SK-N-SH (cell line): ENCODE measurements around the gene SLC43A3.

Experiments used
- EP300 ChIP-seq, 2 experiments: IDR thresholded peaks; 2 replicates each; pipeline versions ENCODE4 v1.4.0 to v1.6.1; 2012; ENCODE audit warnings: borderline replicate concordance in 1 of 2, low read depth in 1 of 2, low read length in 1 of 2
- EZH2phosphoT487 ChIP-seq: fragments of 200-600 bp; sonication (generic); IDR thresholded peaks from 2 replicates; pipeline ENCODE4 v1.6.1; 2017; ENCODE audit warnings: low read depth, mixed run types, mild to moderate bottlenecking, antibody characterized with exemption, moderate library complexity, borderline replicate concordance
- GATA2 ChIP-seq: sonication (generic); formaldehyde crosslinking; IDR thresholded peaks from 2 replicates; pipeline ENCODE4 v1.5.0; 2020; ENCODE audit warnings: mild to moderate bottlenecking, missing genetic modification reagents
- JUND ChIP-seq: IDR thresholded peaks from 2 replicates; pipeline ENCODE4 v1.4.0; 2012
- NFIC ChIP-seq: IDR thresholded peaks from 2 replicates; pipeline ENCODE4 v1.4.0; 2012; ENCODE audit warnings: borderline replicate concordance
- POLR2AphosphoS5 ChIP-seq: IDR thresholded peaks from 2 replicates; pipeline ENCODE4 v1.6.1; 2012; ENCODE audit warnings: low read depth, low read length
- RAD21 ChIP-seq: IDR thresholded peaks from 2 replicates; pipeline ENCODE4 v1.6.1; 2012; ENCODE audit warnings: mild to moderate bottlenecking, low read length
- RXRA ChIP-seq: IDR thresholded peaks from 2 replicates; pipeline ENCODE4 v1.4.0; 2012; ENCODE audit warnings: low read depth, mild to moderate bottlenecking, borderline replicate concordance
- TAF1 ChIP-seq: IDR thresholded peaks from 2 replicates; pipeline ENCODE4 v1.6.1; 2012; ENCODE audit warnings: low read depth, mild to moderate bottlenecking, low read length, moderate library complexity, borderline replicate concordance
- YY1 ChIP-seq: IDR thresholded peaks from 2 replicates; pipeline ENCODE4 v1.4.0; 2012; ENCODE audit warnings: low read depth, mild to moderate bottlenecking
- TF ChIP-seq, protein P1 (sequence below): fragments of 200-600 bp; sonication (generic); IDR thresholded peaks from 2 replicates; pipeline ENCODE4 v1.6.1; 2017; ENCODE audit warnings: antibody characterized with exemption, mild to moderate bottlenecking, moderate library complexity

DNA sequence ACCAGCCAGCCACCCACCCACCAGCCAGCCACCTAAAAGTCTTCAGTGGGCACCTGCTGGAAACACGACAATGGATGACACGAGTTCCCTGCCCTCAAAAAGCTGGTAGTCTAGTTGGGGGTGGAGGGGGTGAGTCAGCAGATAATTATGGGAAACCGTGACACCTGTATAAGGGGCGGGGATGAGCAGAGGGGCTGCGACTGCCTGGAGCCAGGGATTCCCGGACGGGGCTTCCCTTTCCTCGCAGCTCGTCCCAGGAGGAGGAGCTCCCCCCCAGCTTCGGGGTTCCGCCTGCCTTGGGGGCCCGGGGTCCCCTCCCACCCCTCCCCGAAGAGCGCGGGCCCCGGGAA lies 31.1 kb upstream of the SLC43A3 start:
- TF ChIP-seq, protein P1, sequence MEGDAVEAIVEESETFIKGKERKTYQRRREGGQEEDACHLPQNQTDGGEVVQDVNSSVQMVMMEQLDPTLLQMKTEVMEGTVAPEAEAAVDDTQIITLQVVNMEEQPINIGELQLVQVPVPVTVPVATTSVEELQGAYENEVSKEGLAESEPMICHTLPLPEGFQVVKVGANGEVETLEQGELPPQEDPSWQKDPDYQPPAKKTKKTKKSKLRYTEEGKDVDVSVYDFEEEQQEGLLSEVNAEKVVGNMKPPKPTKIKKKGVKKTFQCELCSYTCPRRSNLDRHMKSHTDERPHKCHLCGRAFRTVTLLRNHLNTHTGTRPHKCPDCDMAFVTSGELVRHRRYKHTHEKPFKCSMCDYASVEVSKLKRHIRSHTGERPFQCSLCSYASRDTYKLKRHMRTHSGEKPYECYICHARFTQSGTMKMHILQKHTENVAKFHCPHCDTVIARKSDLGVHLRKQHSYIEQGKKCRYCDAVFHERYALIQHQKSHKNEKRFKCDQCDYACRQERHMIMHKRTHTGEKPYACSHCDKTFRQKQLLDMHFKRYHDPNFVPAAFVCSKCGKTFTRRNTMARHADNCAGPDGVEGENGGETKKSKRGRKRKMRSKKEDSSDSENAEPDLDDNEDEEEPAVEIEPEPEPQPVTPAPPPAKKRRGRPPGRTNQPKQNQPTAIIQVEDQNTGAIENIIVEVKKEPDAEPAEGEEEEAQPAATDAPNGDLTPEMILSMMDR = no peak
- TF ChIP-seq GATA2 (no peak), YY1 (no peak), JUND (no peak), TAF1 (no peak), EZH2phosphoT487 (no peak), RXRA (no peak), RAD21 (no peak), EP300 (IDR thresholded peaks at IDR 0.05; ENCODE audit: borderline replicate concordance in 1 of 2, low read depth in 1 of 2, low read length in 1 of 2) (no peak), NFIC (no peak), POLR2AphosphoS5 (no peak)
